SJSA1 (cell line): ENCODE results near the gene SEC14L5. TPM values are rescaled to one million over a fixed set of nuclear protein-coding genes. Genes with fewer than 3 reads are reported as not detected.

ENCODE experiments used
- DNase-seq, 2 experiments: peaks; one replicate each; pipeline ENCODE4 v3.0.0-alpha.2; 2015 to 2020; ENCODE audit warnings: low spot score in 2 of 2, low read depth in 1 of 2
- H3K27ac ChIP-seq: fragments of 250-450 bp; sonication (Bioruptor Pico); 2 replicates; pipeline ENCODE4 v1.5.1; 2020; ENCODE audit warnings: mild to moderate bottlenecking, moderate library complexity
- H3K27me3 ChIP-seq: fragments of 250-450 bp; sonication (Bioruptor Pico); replicated peaks from 2 replicates; pipeline ENCODE4 v1.5.1; 2020; ENCODE audit warnings: mild to moderate bottlenecking, moderate library complexity
- H3K36me3 ChIP-seq: fragments of 250-450 bp; sonication (Bioruptor Pico); 2 replicates; pipeline ENCODE4 v1.5.1; 2020; ENCODE audit warnings: mild to moderate bottlenecking
- H3K4me1 ChIP-seq: fragments of 250-450 bp; sonication (Bioruptor Pico); replicated peaks from 2 replicates; pipeline ENCODE4 v1.6.1; 2021; ENCODE audit warnings: mild to moderate bottlenecking
- H3K4me3 ChIP-seq: fragments of 250-450 bp; sonication (Bioruptor Pico); 2 replicates; pipeline ENCODE4 v1.5.1; 2020; ENCODE audit warnings: mild to moderate bottlenecking
- H3K9me3 ChIP-seq: fragments of 250-450 bp; sonication (Bioruptor Pico); replicated peaks from 2 replicates; pipeline ENCODE4 v1.5.1; 2020; ENCODE audit warnings: mild to moderate bottlenecking
- total RNA-seq: library from RNA; depleted of rRNA; stranded (reverse); fragments of >200 nt; shearing (Covaris generic); gene quantifications from 2 replicates; pipeline ENCODE4 v1.2.3, GENCODE V29; 2014

The SEC14L5 gene
- total RNA-seq, 1 experiment from 2014 or later = not detected

DNA sequence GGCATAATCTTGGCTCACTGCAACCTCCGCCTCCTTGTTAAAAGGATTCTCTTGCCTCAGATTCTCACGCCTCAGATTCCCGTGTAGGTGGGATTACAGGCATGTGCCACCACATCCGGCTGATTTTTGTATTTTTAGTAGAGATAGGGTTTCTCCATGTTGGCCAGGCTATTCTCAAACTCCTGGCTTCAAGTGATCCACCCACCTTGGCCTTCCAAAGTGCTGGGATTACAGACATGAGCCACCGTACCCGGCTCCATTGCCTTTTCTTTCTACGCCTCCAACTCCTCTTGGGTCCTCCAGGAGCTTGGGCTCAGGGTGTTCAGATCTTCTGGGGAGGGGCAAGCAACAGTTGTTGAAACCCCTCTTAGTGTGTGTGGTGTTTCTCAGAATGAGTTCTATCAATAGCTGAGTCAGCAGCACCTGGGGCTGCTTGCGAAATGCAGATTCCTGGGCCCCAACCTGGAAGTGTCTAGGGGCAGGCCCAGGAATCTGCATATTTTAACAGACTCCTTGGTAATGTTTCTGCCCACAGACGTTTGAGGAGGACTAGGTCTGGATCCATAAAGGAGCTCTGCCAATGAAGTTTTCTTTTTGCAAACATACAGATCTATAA is 31.4 kb downstream of the SEC14L5 start:
- no peak for DNase-seq
- H3K36me3 ChIP-seq = no peaks in the 10 kb centered on the region
- peaks cover 38% of the 10 kb centered on the region for H3K27me3 ChIP-seq
- no peak overlapping the region for H3K27ac ChIP-seq
- H3K4me1 ChIP-seq = no peaks in the 10 kb centered on the region
- no peak overlapping the region for H3K4me3 ChIP-seq
- no peaks in the 10 kb centered on the region for H3K9me3 ChIP-seq

DNA sequence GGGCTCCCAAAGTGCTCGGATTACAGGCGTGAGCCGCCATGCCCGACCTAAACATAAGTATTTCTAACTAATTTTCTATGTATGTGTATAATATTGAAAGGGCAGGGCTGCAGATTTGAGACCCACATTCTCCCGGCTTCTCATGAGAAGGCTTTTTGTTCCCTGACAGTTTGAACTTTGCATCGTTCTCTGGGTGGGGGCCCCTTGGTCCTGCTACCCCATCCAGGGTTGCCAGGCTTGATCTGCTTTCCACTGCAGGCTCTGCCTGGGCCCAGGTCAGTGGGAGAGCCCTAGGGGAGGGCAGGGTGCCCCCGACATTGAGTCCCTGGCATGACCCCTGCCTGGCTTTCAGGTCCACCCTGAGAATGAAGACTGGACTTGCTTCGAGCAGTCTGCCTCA is 32.3 kb downstream of the SEC14L5 start:
- no peaks in the 10 kb centered on the region for H3K9me3 ChIP-seq
- peaks cover 38% of the 10 kb centered on the region for H3K27me3 ChIP-seq
- DNase-seq = no peak
- H3K27ac ChIP-seq = no peak overlapping the region
- no peaks in the 10 kb centered on the region for H3K4me1 ChIP-seq
- H3K36me3 ChIP-seq = no peaks in the 10 kb centered on the region
- no peak overlapping the region for H3K4me3 ChIP-seq

DNA sequence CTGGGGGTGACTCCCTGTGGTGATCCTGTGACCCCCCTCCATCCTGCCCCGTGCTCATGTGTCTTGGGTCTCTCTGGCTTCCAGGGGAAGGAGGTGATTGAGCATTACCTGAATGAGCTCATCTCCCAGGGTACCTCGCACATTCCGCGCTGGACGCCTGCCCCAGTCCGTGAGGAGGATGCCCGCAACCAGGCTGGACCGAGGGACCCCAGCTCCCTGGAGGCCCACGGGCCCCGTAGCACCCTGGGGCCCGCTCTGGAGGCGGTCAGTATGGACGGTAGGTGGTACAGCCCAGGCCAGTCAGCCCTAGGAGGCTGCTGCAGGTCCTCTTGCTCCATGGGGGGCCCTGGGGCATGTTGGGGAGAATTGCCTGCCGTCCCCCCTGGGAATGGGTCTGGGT is 33.6 kb downstream of the SEC14L5 start:
- no peak overlapping the region for H3K4me3 ChIP-seq
- H3K9me3 ChIP-seq = no peaks in the 10 kb centered on the region
- H3K27ac ChIP-seq = no peak overlapping the region
- H3K27me3 ChIP-seq = peaks cover 31% of the 10 kb centered on the region
- H3K36me3 ChIP-seq = no peaks in the 10 kb centered on the region
- no peaks in the 10 kb centered on the region for H3K4me1 ChIP-seq
- no peak for DNase-seq

- DNase-seq = no peak
- no peak overlapping the region for H3K4me3 ChIP-seq
- no peak overlapping the region for H3K27ac ChIP-seq
Observed at GRCh38 chr16:4994719-4995434, 36.7 kb downstream of the SEC14L5 start.

GRCh38 chr16:5000573-5001001 is 42.5 kb downstream of the SEC14L5 start:
- H3K27ac ChIP-seq = no peak overlapping the region
- no peak overlapping the region for H3K4me3 ChIP-seq
- peaks cover 6% of the 10 kb centered on the region for H3K27me3 ChIP-seq
- H3K9me3 ChIP-seq = no peaks in the 10 kb centered on the region
- H3K36me3 ChIP-seq = no peaks in the 10 kb centered on the region
- no peaks in the 10 kb centered on the region for H3K4me1 ChIP-seq
- DNase-seq = no peak

More at GRCh38 chr16:4994719-4995434, 36.7 kb downstream of the SEC14L5 start:
- H3K9me3 ChIP-seq = no peaks in the 10 kb centered on the region
- peaks cover 13% of the 10 kb centered on the region for H3K27me3 ChIP-seq
- no peaks in the 10 kb centered on the region for H3K36me3 ChIP-seq
- H3K4me1 ChIP-seq = no peaks in the 10 kb centered on the region

DNA sequence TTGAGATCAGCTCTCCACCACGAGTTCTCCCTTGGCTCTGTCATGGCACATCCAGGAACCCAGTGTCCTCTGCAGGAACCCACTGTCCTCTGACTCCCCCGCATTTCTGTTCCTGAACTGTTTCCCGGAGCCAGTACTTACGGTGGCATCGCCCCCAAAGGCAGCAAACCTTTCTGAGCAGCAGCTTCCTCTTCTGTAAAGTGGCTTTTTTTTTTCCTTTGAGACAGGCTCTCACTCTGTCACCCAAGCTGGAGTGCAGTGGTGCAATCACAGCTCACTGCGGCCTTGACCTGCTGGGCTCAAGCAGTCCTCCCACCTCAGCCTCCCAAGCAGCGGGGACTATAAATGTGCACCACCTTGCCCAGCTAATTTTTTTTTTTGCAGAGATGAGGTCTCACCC is 43.4 kb downstream of the SEC14L5 start:
- Histone ChIP-seq H3K4me3 (no peak overlapping the region), H3K4me1 (no peaks in the 10 kb centered on the region)

DNA sequence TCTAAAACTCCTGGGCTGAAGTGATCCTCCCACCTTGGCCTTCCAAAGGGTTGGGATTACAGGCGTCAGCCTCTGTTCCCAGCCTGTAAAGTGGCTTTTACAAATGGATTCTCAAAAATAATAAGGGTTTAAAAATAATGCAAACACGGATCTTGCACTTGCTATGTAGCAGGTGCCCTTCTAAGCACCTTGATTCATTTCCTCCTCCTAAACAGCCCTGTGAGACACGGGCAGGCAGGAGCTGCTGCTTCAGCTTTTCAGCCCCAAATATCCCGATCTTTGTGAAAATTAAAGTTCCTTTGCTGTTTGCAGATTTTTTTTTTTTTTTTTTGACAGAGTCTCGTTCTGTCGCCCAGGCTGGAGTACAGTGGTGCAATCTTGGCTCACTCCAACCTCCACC is 43.9 kb downstream of the SEC14L5 start:
- Histone ChIP-seq H3K27me3 (peaks cover 9% of the 10 kb centered on the region), H3K4me1 (no peaks in the 10 kb centered on the region), H3K27ac (no peak overlapping the region), H3K36me3 (no peaks in the 10 kb centered on the region), H3K4me3 (no peak overlapping the region), H3K9me3 (no peaks in the 10 kb centered on the region)
- DNase-seq = no peak

More for the DNA sequence above, 43.4 kb downstream of the SEC14L5 start:
- H3K36me3 ChIP-seq = no peaks in the 10 kb centered on the region
- H3K9me3 ChIP-seq = no peaks in the 10 kb centered on the region
- H3K27me3 ChIP-seq = peaks cover 6% of the 10 kb centered on the region
- DNase-seq = no peak
- no peak overlapping the region for H3K27ac ChIP-seq

- Histone ChIP-seq H3K27ac (no peak overlapping the region), H3K4me3 (no peak overlapping the region), H3K27me3 (peaks cover 9% of the 10 kb centered on the region), H3K4me1 (no peaks in the 10 kb centered on the region), H3K9me3 (no peaks in the 10 kb centered on the region), H3K36me3 (no peaks in the 10 kb centered on the region)
- no peak for DNase-seq
Observed at GRCh38 chr16:5002699-5003143, 44.6 kb downstream of the SEC14L5 start.

GRCh38 chr16:5003211-5003610 is 45.1 kb downstream of the SEC14L5 start:
- Histone ChIP-seq H3K27ac (no peak overlapping the region), H3K4me1 (no peaks in the 10 kb centered on the region), H3K36me3 (no peaks in the 10 kb centered on the region), H3K9me3 (no peaks in the 10 kb centered on the region), H3K4me3 (no peak overlapping the region), H3K27me3 (peaks cover 9% of the 10 kb centered on the region)
- no peak for DNase-seq

DNA sequence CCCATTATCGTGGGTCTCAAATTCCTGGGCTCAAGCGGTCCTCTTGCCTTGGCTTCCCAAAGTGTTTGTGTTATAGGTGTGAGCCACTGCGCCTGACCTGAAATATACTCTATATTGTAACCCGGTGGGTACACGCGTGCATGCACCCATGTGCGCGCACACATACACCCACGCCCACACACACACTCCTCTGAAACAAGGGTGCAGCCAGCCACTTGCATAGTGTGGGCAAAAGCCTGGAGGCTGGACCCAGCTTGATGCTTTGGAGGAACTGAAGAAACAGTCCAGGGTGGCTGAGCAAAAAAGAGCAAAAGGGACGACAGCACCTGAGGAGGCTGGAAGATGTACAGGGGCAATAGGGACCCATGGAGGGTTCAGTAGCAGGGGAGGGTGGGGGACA is 45.7 kb downstream of the SEC14L5 start:
- H3K4me1 ChIP-seq = no peaks in the 10 kb centered on the region
- no peak overlapping the region for H3K27ac ChIP-seq
- H3K36me3 ChIP-seq = no peaks in the 10 kb centered on the region
- peaks cover 9% of the 10 kb centered on the region for H3K27me3 ChIP-seq
- H3K9me3 ChIP-seq = no peaks in the 10 kb centered on the region
- no peak overlapping the region for H3K4me3 ChIP-seq
- no peak for DNase-seq

DNA sequence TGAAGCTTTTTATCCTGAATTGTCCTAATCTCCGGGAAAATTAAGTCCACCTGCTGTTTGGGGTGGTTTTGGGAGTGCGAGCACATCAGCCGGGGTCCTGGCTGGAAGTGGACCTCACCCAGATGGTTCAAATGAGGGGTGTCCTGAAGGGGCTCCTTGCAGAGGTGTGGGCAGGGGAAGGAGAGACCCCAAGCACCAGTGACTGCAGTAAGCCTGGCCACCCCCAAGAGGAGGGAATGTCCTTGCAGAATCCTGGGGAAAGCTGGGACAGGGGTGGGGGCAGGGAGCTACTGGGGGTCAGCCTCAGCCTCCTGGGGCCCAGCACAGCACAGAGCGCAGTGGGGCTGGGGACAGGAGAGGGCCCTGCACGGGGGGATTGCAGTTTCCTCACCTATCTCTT is 46.2 kb downstream of the SEC14L5 start:
- DNase-seq = no peak
- H3K36me3 ChIP-seq = no peaks in the 10 kb centered on the region
- no peak overlapping the region for H3K27ac ChIP-seq

GRCh38 chr16:5005916-5006315 is 47.8 kb downstream of the SEC14L5 start:
- Histone ChIP-seq H3K4me3 (no peak overlapping the region), H3K4me1 (no peaks in the 10 kb centered on the region), H3K9me3 (no peaks in the 10 kb centered on the region), H3K27me3 (peaks cover 14% of the 10 kb centered on the region), H3K27ac (no peak overlapping the region), H3K36me3 (no peaks in the 10 kb centered on the region)
- DNase-seq = no peak

More for the DNA sequence above, 46.2 kb downstream of the SEC14L5 start:
- H3K4me1 ChIP-seq = no peaks in the 10 kb centered on the region
- no peaks in the 10 kb centered on the region for H3K9me3 ChIP-seq
- peaks cover 9% of the 10 kb centered on the region for H3K27me3 ChIP-seq
- no peak overlapping the region for H3K4me3 ChIP-seq

DNA sequence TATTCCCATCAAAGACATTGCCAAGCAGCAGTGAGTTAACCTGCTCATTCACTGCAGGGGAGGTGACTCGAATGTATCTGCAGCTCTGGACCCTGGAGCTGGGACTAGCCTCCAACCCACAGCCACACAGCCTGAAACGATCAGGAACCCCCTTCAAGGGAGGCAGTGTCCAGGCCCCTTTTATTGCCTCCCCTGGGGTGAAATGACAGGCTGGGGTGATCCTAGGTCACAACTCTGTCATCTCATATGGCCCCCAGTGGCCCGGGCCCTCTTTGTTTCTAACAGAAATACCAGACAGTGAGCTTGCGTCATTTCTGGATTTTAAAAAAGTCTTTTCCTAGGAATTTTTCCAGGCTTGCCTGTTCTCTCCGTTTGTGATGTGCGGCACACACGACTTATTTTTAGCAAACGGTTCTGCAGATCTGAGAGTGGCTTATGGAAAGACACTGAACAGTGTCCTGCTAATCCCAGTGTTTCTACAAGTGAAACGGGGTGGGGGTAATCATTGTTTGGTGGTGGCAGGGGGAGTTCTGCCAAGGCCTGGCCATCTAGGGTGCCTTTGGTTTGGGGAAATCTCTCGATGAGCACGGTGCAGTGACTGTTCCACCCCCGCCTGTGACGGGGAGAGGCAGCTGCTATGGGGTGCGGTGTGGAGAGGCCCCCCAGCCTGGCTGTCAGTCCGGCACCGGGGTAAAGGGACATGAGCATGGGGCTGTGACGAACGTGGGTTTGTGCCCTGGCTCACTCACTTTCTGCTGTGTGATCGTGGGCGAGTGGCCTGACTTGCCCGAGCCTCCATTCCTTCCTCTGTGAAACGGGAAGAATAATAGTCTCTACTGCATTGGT is 48.4 kb downstream of the SEC14L5 start:
- Histone ChIP-seq H3K4me1 (no peaks in the 10 kb centered on the region), H3K27me3 (peaks cover 17% of the 10 kb centered on the region), H3K36me3 (no peaks in the 10 kb centered on the region), H3K27ac (no peak overlapping the region), H3K9me3 (no peaks in the 10 kb centered on the region), H3K4me3 (no peak overlapping the region)
- no peak for DNase-seq

- peaks cover 17% of the 10 kb centered on the region for H3K27me3 ChIP-seq
Observed at GRCh38 chr16:5007256-5007655, 49.1 kb downstream of the SEC14L5 start.

More at GRCh38 chr16:5007256-5007655, 49.1 kb downstream of the SEC14L5 start:
- Histone ChIP-seq H3K4me3 (no peak overlapping the region), H3K9me3 (no peaks in the 10 kb centered on the region), H3K36me3 (no peaks in the 10 kb centered on the region), H3K4me1 (no peaks in the 10 kb centered on the region), H3K27ac (no peak overlapping the region)
- no peak for DNase-seq
